Spleen (tissue), 11 donors: ENCODE measurements around the gene ATP9A. TPM values are rescaled to one million over a fixed set of nuclear protein-coding genes. Genes with fewer than 3 reads are reported as not detected.

Experiments used
- DNase-seq: peaks from one replicate; pipeline ENCODE4 v3.0.0-alpha.2; 2020
- H3K27ac ChIP-seq, 8 donors: fragments of 200-600 bp; sonication (generic) in 7 of 8; 1 replicate in 4 of 8; 2 replicates in 4 of 8; pipeline versions ENCODE4 v1.5.0 to v1.8.0; 2016 to 2021; ENCODE audit warnings: inconsistent platforms in 4 of 8, mild to moderate bottlenecking in 4 of 8, moderate library complexity in 1 of 8
- H3K27me3 ChIP-seq, 7 donors: fragments of 200-600 bp; sonication (generic) in 6 of 7; replicated peaks in 1 of 7; 1 replicate in 4 of 7; 2 replicates in 3 of 7; pipeline versions ENCODE4 v1.5.0 to v1.8.0; 2016 to 2021; ENCODE audit warnings: inconsistent platforms in 3 of 7, mild to moderate bottlenecking in 1 of 7
- H3K36me3 ChIP-seq, 6 donors: fragments of 200-600 bp; sonication (generic) in 5 of 6; 1 replicate in 4 of 6; 2 replicates in 2 of 6; pipeline versions ENCODE4 v1.5.0 to v1.8.0; 2016 to 2021; ENCODE audit warnings: inconsistent platforms in 2 of 6
- H3K4me1 ChIP-seq, 6 donors: fragments of 200-600 bp; sonication (generic) in 5 of 6; 1 replicate in 3 of 6; 2 replicates in 3 of 6; pipeline versions ENCODE4 v1.5.0 to v1.8.0; 2016 to 2021; ENCODE audit warnings: inconsistent platforms in 3 of 6
- H3K4me3 ChIP-seq, 8 donors: fragments of 200-600 bp; sonication (generic) in 7 of 8; 1 replicate in 4 of 8; 2 replicates in 4 of 8; pipeline versions ENCODE4 v1.5.0 to v1.8.0; 2016 to 2021; ENCODE audit warnings: inconsistent platforms in 4 of 8, mild to moderate bottlenecking in 4 of 8, moderate library complexity in 2 of 8
- H3K9me3 ChIP-seq, 8 donors: fragments of 200-600 bp; sonication (generic) in 7 of 8; 1 replicate in 4 of 8; 2 replicates in 4 of 8; pipeline versions ENCODE4 v1.5.0 to v1.8.0; 2016 to 2021; ENCODE audit warnings: inconsistent platforms in 4 of 8
- POLR2A ChIP-seq, 3 donors: fragments of 450-650 bp; IDR thresholded peaks; one replicate each; pipeline ENCODE4 v1.5.1; 2017; ENCODE audit warnings: antibody characterized with exemption in 3 of 3, mild to moderate bottlenecking in 1 of 3
- POLR2AphosphoS5 ChIP-seq, 3 donors: sonication (generic); formaldehyde crosslinking; IDR thresholded peaks; one replicate each; pipeline ENCODE4 v1.5.1; 2017; ENCODE audit warnings: antibody characterized with exemption in 3 of 3
- WGBS, 5 donors: extraction: QIAGEN DNeasy Blood & Tissue Kit in 3 of 5; methylation state at CpG; one replicate each; pipeline versions ENCODE4 v1.1.5 to v1.1.7; 2013 to 2018; 5-methylcytosine and 5-hydroxymethylcytosine counted together
- intact Hi-C: fragments of 100-400 bp; cut with DNase I; formaldehyde crosslinking; loops from one replicate; pipeline ENCODE4 v1.15.0; 2023; ENCODE audit warnings: low total_unique reads
- polyA plus RNA-seq, 3 donors: library from polyadenylated mRNA; stranded (reverse); fragments of 200-250 nt; gene quantifications; one replicate each; pipeline ENCODE4 v1.2.1, GENCODE V29; 2013
- total RNA-seq, 7 donors: library from RNA; depleted of rRNA in 3 of 7; stranded (reverse); fragments of >200 nt in 3 of 7; fragmentation: NEBNext Ultra II Directional in 4 of 7; extraction: Animal tissue kit (Norgen Biotek cat#: 25700) in 4 of 7; gene quantifications; one replicate each; pipeline versions ENCODE4 v1.1.0 to v1.2.1, GENCODE V29; 2016 to 2021
- TF ChIP-seq, protein P1 (sequence below), 11 experiments: fragments of 200-600 bp in 7 of 11; fragments of 450-650 bp in 4 of 11; sonication (generic) in 4 of 11; IDR thresholded peaks in 8 of 11; conservative IDR thresholded peaks in 3 of 11; 1 replicate in 7 of 11; 2 replicates in 4 of 11; pipeline versions ENCODE4 v1.4.0 to v1.8.0; 2016 to 2021; ENCODE audit warnings: antibody characterized with exemption in 11 of 11, inconsistent platforms in 4 of 11, mild to moderate bottlenecking in 1 of 11
- donor health status: healthy with polysubstance abuse.
- donor health status: DM: no; HTN: no; CAD: no; lungs with moderate emphysema.
- donor health status: DM: no; HTN: no; CAD: no.
- donor health status: Bipolar disorder and iron deficiency.
- donor health status: healthy.
- donor health status: DM: no; HTN: no; CAD: no.
- donor health status: DM: yes; HTN: yes; CAD: no.

ATP9A gene
- total and polyA plus RNA-seq, 10 donors, result 0.37 to 11.5 (median 7.6) TPM

GRCh38 chr20:51577432-51578144, 190.6 kb downstream of the ATP9A start:
- TF ChIP-seq POLR2A (IDR thresholded peaks at IDR 0.05) (no peak), POLR2AphosphoS5 (IDR thresholded peaks at IDR 0.05) (no peak)
- TF ChIP-seq, protein P1, sequence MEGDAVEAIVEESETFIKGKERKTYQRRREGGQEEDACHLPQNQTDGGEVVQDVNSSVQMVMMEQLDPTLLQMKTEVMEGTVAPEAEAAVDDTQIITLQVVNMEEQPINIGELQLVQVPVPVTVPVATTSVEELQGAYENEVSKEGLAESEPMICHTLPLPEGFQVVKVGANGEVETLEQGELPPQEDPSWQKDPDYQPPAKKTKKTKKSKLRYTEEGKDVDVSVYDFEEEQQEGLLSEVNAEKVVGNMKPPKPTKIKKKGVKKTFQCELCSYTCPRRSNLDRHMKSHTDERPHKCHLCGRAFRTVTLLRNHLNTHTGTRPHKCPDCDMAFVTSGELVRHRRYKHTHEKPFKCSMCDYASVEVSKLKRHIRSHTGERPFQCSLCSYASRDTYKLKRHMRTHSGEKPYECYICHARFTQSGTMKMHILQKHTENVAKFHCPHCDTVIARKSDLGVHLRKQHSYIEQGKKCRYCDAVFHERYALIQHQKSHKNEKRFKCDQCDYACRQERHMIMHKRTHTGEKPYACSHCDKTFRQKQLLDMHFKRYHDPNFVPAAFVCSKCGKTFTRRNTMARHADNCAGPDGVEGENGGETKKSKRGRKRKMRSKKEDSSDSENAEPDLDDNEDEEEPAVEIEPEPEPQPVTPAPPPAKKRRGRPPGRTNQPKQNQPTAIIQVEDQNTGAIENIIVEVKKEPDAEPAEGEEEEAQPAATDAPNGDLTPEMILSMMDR (IDR thresholded peaks at IDR 0.05 in 8 of 11, conservative IDR thresholded peaks at IDR 0.05 in 3 of 11), result no peak
- H3K9me3 ChIP-seq, result peaks cover 0 to 11% (median 7%) of the 10 kb centered on the region in 8 donors
- H3K36me3 ChIP-seq, result no peaks in the 10 kb centered on the region
- H3K27ac ChIP-seq, result no peak overlapping the region
- no peaks in the 10 kb centered on the region for H3K4me1 ChIP-seq
- H3K4me3 ChIP-seq, result no peak overlapping the region
- WGBS, 5 donors, result 88 to 95% (median 92%) methylated on average over 11 of the region's 11 CpGs
- DNase-seq, result no peak
- H3K27me3 ChIP-seq, result no peaks in the 10 kb centered on the region
- intact Hi-C loops, result no loop called here

GRCh38 chr20:51575486-51575885, 192.7 kb downstream of the ATP9A start:
- no peak for DNase-seq
- intact Hi-C loops, result no loop called here
- TF ChIP-seq POLR2AphosphoS5 (IDR thresholded peaks at IDR 0.05), result no peak
- no peak for TF ChIP-seq POLR2A (IDR thresholded peaks at IDR 0.05)
- TF ChIP-seq, protein P1 (IDR thresholded peaks at IDR 0.05 in 8 of 11, conservative IDR thresholded peaks at IDR 0.05 in 3 of 11), result no peak
- H3K27ac ChIP-seq, result no peak overlapping the region
- H3K36me3 ChIP-seq, result no peaks in the 10 kb centered on the region
- no peak overlapping the region for H3K4me3 ChIP-seq
- no peaks in the 10 kb centered on the region for H3K27me3 ChIP-seq
- H3K9me3 ChIP-seq, result peaks cover 0 to 11% (median 7%) of the 10 kb centered on the region in 8 donors
- H3K4me1 ChIP-seq, result no peaks in the 10 kb centered on the region
- 92 to 97% (median 95%) methylated on average over 3 of the region's 3 CpGs for WGBS, 5 donors

GRCh38 chr20:51574248-51575033, 193.7 kb downstream of the ATP9A start:
- DNase-seq, result no peak
- H3K27ac ChIP-seq, result no peak overlapping the region
- no peak for TF ChIP-seq POLR2A (IDR thresholded peaks at IDR 0.05)
- no peak for TF ChIP-seq POLR2AphosphoS5 (IDR thresholded peaks at IDR 0.05)
- TF ChIP-seq, protein P1 (IDR thresholded peaks at IDR 0.05 in 8 of 11, conservative IDR thresholded peaks at IDR 0.05 in 3 of 11), result no peak
- no peak overlapping the region for H3K4me3 ChIP-seq
- no peaks in the 10 kb centered on the region for H3K27me3 ChIP-seq
- peaks cover 0 to 11% (median 7%) of the 10 kb centered on the region in 8 donors for H3K9me3 ChIP-seq
- H3K36me3 ChIP-seq, result no peaks in the 10 kb centered on the region
- intact Hi-C loops, result no loop called here
- H3K4me1 ChIP-seq, result no peaks in the 10 kb centered on the region
- WGBS, 5 donors, result 89 to 96% (median 93%) methylated on average over 6 of the region's 6 CpGs
